ENCODE results near the gene ESRRB.

Gene ESRRB

DNA sequence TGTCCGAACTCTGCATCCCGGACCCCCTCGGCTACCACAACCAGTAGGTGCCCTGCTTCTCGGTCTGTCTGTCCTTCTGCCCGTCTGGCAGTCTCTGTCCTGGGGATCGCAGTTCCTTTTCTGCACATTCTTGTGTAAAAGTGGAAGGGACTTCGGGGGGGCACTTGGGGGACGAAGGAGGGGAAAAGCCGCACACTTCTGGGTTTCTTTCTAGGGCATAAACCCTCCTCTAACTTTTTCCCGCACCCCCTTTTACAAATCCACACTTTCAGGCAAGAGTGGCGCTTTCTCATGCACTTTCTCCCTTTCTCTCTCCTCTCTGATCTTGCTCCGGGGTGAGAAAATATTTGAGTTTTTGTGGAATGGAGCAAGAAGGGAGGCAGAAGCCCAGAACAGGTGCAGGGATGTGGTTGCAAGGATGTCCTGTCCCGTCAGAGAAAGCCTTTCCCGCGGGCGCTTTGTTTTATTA, 506 bp downstream of the ESRRB start:
- TF ChIP-seq, protein P1, sequence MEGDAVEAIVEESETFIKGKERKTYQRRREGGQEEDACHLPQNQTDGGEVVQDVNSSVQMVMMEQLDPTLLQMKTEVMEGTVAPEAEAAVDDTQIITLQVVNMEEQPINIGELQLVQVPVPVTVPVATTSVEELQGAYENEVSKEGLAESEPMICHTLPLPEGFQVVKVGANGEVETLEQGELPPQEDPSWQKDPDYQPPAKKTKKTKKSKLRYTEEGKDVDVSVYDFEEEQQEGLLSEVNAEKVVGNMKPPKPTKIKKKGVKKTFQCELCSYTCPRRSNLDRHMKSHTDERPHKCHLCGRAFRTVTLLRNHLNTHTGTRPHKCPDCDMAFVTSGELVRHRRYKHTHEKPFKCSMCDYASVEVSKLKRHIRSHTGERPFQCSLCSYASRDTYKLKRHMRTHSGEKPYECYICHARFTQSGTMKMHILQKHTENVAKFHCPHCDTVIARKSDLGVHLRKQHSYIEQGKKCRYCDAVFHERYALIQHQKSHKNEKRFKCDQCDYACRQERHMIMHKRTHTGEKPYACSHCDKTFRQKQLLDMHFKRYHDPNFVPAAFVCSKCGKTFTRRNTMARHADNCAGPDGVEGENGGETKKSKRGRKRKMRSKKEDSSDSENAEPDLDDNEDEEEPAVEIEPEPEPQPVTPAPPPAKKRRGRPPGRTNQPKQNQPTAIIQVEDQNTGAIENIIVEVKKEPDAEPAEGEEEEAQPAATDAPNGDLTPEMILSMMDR (IDR thresholded peaks at IDR 0.05; ENCODE audit: low read length) = no peak
- no peak for TF ChIP-seq EZH2 (IDR thresholded peaks at IDR 0.05; ENCODE audit: borderline replicate concordance, low read length)
- no peak overlapping the region for H3K4me2 ChIP-seq (ENCODE audit: low read length)
- no peaks in the 10 kb centered on the region for H3K79me2 ChIP-seq (ENCODE audit: insufficient read depth, low read length)

DNA sequence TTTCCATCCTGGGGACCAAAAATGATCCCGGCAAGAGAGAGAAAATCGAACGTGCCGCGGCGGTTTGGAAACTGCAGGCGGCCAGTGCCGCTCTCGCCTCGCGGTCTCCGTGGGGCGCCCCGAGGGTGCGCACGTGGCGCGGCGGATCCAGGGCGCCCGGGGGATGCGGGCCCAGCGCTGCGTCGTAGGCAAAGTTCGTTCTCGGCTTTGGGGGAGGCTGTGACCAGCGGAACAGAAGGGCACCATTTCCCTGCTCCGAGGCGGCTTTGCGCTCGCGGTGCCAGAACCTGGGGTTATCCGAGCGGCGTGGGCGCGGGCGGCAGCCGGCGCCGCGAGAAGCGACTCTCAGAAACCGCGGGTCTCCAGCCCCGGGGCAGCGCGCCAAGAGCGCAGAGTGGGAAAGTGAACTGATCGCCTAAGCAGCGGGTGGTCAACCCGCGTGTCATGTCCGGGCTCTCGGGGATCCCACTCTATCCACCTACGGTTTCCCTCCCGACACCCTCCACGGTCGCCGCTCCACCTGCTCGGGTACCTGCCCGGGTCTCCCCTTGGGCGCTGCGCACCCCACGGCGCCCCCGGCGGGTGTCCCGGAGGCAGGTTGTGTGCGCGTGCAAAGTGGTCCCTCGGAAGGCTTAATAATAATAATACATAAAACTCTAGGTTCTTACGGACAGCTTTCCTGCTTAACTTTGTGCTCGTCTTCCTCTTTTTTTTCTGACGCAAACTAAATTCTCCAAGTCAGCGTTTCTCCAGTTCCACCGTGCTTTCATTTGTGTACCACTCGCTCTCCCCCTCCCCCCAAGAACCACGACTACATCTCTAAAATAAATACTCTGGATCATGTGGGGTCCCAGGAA, 1.2 kb downstream of the ESRRB start:
- Histone ChIP-seq H3K9ac (ENCODE audit: low read length) (no peak overlapping the region), H3K36me3 (ENCODE audit: insufficient read depth, low read length) (no peaks in the 10 kb centered on the region)

More for the DNA sequence above, 506 bp downstream of the ESRRB start:
- no peaks in the 10 kb centered on the region for H3K36me3 ChIP-seq (ENCODE audit: insufficient read depth, low read length)
- no peak overlapping the region for H3K27ac ChIP-seq (ENCODE audit: low read depth, low read length, poor library complexity, severe bottlenecking)
- H3K27me3 ChIP-seq (ENCODE audit: insufficient read depth, low read length) = 0 out of 2 replicates have a peak, but pooled peaks cover 4% of the 10 kb centered on the region
- no peaks in the 10 kb centered on the region for H3F3A ChIP-seq (ENCODE audit: insufficient read depth, low read length)
- H3K4me3 ChIP-seq (ENCODE audit: low read depth, low read length, poor library complexity, severe bottlenecking) = no peak overlapping the region
- no peaks in the 10 kb centered on the region for H3K9me3 ChIP-seq (ENCODE audit: low read length)
- H3K9me2 ChIP-seq (ENCODE audit: low read depth, low read length) = no peaks in the 10 kb centered on the region
- H3K9ac ChIP-seq (ENCODE audit: low read length) = no peak overlapping the region
- H2AFZ ChIP-seq (ENCODE audit: low read length) = no peak overlapping the region
- no peaks in the 10 kb centered on the region for H4K20me1 ChIP-seq (ENCODE audit: insufficient read depth, low read length)
- no peaks in the 10 kb centered on the region for H3K4me1 ChIP-seq (ENCODE audit: insufficient read depth, low read length, severe bottlenecking)

DNA sequence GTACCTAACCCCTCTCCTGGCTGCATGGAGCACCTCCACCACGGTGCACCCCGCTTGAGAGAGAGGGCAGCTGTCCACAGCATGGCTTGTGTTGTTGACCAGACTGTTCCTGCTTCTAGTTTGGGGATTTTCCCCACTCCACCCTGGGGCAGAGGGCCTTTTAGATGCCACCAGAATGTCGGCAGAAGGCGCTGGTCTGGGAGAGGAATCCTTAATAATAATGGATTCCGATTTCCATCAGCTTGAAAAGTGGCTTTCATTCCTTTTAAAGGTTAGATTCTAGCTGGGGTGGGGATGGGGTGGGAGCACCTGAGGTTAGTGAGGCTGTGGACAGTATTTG, 1.8 kb downstream of the ESRRB start:
- no peaks in the 10 kb centered on the region for H3K79me2 ChIP-seq (ENCODE audit: insufficient read depth, low read length)
- no peak overlapping the region for H3K9ac ChIP-seq (ENCODE audit: low read length)
- no peak overlapping the region for H3K27ac ChIP-seq (ENCODE audit: low read depth, low read length, poor library complexity, severe bottlenecking)
- no peaks in the 10 kb centered on the region for H3K36me3 ChIP-seq (ENCODE audit: insufficient read depth, low read length)
- 0 out of 2 replicates have a peak, but pooled peaks cover 4% of the 10 kb centered on the region for H3K27me3 ChIP-seq (ENCODE audit: insufficient read depth, low read length)
- H3K4me2 ChIP-seq (ENCODE audit: low read length) = no peak overlapping the region
- H3K4me1 ChIP-seq (ENCODE audit: insufficient read depth, low read length, severe bottlenecking) = no peaks in the 10 kb centered on the region
- H2AFZ ChIP-seq (ENCODE audit: low read length) = no peak overlapping the region
- no peaks in the 10 kb centered on the region for H3F3A ChIP-seq (ENCODE audit: insufficient read depth, low read length)
- no peaks in the 10 kb centered on the region for H3K9me2 ChIP-seq (ENCODE audit: low read depth, low read length)
- no peaks in the 10 kb centered on the region for H3K9me3 ChIP-seq (ENCODE audit: low read length)
- H3K4me3 ChIP-seq (ENCODE audit: low read depth, low read length, poor library complexity, severe bottlenecking) = no peak overlapping the region
- no peaks in the 10 kb centered on the region for H4K20me1 ChIP-seq (ENCODE audit: insufficient read depth, low read length)
- no peak for TF ChIP-seq EZH2 (IDR thresholded peaks at IDR 0.05; ENCODE audit: borderline replicate concordance, low read length)
- TF ChIP-seq, protein P1 (IDR thresholded peaks at IDR 0.05; ENCODE audit: low read length) = no peak

More for the DNA sequence above, 1.2 kb downstream of the ESRRB start:
- Histone ChIP-seq H4K20me1 (ENCODE audit: insufficient read depth, low read length) (no peaks in the 10 kb centered on the region), H3K4me1 (ENCODE audit: insufficient read depth, low read length, severe bottlenecking) (no peaks in the 10 kb centered on the region), H3K4me3 (ENCODE audit: low read depth, low read length, poor library complexity, severe bottlenecking) (no peak overlapping the region), H2AFZ (ENCODE audit: low read length) (no peak overlapping the region), H3K4me2 (ENCODE audit: low read length) (no peak overlapping the region), H3K79me2 (ENCODE audit: insufficient read depth, low read length) (no peaks in the 10 kb centered on the region), H3F3A (ENCODE audit: insufficient read depth, low read length) (no peaks in the 10 kb centered on the region), H3K27me3 (ENCODE audit: insufficient read depth, low read length) (0 out of 2 replicates have a peak, but pooled peaks cover 4% of the 10 kb centered on the region), H3K9me3 (ENCODE audit: low read length) (no peaks in the 10 kb centered on the region), H3K27ac (ENCODE audit: low read depth, low read length, poor library complexity, severe bottlenecking) (no peak overlapping the region), H3K9me2 (ENCODE audit: low read depth, low read length) (no peaks in the 10 kb centered on the region)
- TF ChIP-seq, protein P1 (IDR thresholded peaks at IDR 0.05; ENCODE audit: low read length) = no peak
- no peak for TF ChIP-seq EZH2 (IDR thresholded peaks at IDR 0.05; ENCODE audit: borderline replicate concordance, low read length)

All from OCI-LY1 (cell line).